HG03039 (cell line): ENCODE data around the gene EFTUD2.

ENCODE experiments used
- ATAC-seq: cut with Tn5 transposase; IDR thresholded peaks from one replicate; pipeline ENCODE4 v1.9.1; 2021; ENCODE audit warnings: mild to moderate bottlenecking, moderate library complexity; ENCODE audit not compliant: unreplicated experiment

EFTUD2 gene

DNA sequence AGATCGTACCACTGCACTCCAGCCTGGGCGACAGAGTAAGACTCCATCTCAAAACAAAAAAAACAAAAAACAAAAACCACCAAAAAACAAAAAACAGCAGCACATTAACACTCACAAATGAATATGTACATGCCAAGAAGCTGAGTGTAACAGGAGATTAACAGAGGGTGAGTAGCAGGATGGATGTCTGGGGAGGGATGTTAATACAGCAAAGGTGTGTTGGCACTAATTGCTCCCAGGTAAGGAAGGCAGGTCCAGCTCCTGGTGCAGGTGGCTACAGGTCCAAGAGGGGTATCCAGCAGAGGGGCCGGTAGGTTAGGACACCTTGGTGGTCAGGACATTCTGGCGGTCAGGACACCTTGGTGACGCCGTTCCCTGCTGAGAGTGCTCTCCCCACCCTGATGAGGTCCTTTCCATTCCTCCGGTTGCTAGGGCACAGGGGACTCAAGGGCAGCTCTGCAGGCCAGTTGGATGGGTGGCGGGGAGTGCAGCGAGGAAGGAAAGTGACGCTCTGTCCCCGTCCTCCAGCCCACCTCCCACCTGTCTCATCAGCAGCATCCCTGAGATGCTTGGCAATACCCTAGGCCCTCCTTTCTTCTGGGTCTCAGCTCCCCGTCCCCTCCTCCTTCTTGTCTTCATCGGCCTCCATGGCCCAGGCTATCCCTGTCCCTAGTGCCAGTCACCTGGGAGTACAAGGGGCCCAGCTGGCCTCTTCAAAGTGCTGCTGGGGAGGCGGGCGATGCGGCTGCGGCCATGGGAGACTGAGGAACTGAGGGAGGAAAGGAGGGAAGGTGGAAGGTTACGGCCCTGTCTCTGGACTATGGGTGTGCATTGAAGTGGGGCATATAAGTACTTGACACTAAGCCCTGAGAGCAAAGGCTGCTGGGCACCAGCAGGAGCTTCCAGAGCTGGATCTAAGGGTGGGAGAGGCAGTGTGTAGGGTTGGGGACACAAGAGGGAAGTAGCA lies 26.8 kb upstream of the EFTUD2 start:
- ATAC-seq = no peak

DNA sequence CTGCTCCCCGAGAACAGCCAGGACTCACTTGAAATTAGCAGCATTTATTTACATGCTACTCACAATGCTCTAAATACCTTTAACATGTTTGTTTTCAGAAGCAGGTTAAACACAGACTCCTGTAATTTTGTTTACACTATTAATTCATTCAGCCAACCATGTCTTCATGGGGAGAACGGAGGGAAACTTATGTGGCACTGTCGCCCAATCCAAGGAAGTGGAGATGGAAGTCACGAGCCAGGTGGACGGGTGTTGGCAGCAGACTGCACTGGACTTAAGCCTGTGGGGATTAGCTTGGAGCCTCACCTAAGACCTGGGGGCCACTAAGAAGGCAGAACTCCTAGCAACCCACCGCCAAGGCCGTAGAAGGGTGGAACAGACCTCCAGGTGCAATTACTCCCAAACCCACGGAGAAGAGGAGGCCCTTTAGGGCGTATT lies 24.9 kb upstream of the EFTUD2 start:
- ATAC-seq = no peak

DNA sequence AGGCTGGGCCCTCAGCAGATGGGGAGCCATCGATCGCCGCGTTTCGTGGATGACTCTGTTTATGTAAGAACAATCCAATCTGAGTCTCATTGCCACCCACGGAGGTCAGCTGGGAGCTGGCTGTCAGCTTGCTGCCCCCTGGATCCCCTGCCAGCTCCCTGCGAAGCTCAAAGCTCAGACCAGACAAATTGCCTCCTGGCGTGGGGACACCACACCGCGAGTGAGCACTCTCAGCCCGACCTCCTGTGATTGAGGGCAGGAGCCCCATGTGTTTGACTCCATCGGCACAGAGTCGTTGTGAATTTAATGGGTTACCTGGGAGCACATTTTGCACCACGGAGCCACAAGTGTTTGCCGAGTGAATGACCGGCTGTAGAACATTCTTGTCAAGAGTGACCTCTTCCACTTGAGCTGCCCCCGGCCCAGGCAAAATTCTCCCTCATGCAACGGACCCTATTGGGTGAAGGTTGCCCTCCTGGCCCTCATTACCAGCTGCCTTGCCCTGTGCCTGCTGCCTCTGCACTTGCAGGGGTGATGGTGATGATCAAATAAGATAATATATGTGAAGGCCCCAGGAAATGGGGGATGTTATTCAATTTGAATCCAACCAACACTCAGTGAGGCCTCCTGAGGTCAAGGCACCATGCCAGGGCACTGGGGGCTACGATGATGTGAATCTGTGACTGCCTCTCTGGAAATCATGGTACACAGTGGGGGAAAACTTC lies 23.7 kb upstream of the EFTUD2 start:
- no peak for ATAC-seq

DNA sequence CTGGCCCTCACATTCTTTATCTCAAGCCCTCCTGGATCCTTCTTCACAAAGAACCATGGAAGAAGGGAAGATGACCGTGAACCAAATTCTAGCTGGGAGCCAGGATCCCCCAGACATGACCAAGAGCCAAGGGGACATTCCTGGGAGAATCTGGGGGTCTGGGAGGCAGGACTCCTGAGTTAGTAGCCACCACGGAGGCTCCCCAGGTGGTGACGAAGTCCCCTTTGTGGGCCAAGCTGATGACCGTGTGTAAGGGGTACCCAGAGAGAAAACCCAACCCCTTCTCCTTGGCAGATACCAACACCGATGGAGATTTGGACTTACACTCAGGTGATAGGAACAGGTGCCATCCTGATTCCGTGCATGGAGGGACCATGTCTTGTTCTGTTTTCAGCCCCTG lies 22.9 kb upstream of the EFTUD2 start:
- no peak for ATAC-seq

DNA sequence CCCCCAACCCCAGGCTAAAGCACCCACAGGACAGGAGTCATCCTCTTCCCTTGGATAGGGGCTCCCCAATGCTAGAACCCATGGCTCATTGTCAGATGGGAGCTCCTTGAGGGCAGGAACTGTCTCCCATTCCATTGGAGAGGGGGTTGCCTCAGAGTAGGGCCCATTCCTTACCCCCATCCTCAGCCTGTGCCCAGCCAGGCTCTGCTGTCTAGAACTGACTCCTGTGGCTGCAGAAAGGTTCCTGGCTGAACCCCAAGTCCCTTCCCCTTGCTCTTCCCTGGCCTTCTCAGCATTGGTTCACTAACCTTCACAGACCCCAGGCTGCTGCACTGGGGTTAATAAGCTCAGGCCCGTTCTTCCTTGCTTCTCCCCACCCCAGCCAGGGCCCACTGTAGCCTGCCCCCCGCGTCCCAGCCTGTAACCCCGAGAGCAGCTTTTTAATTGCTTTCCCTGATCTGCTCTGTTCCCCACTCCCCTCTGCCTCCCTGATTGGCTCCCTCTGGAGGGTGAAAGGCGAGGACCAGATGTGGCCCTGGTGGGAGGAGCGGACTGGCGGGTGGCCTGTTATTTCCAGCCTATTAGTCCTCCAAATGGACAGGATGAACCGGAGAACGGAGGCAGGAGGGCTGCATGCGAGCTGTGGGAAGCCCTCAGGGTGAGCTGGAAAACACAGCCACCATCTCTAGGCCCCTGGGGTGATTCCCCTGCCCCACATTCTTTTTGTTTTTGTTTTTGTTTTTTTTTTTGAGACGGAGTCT lies 22.1 kb upstream of the EFTUD2 start:
- no peak for ATAC-seq

DNA sequence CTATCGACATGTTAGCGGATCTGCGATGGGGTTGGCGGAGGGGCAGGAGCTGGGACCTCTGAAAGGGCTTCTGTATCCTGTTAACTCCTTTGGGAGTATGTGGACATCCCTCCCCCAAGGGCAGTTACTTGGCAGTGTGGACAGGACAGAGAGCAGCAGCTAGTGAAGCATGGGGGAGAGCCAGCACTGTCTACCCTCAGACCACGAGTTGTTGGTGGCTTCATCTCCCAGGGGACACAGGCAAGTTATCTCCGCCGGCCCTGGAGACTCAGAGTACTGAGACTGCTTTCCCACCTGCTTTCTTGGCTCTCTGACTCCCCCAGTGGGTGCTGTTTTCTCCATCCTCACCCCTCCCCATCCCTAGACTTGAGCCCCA lies 21.3 kb upstream of the EFTUD2 start:
- no peak for ATAC-seq

DNA sequence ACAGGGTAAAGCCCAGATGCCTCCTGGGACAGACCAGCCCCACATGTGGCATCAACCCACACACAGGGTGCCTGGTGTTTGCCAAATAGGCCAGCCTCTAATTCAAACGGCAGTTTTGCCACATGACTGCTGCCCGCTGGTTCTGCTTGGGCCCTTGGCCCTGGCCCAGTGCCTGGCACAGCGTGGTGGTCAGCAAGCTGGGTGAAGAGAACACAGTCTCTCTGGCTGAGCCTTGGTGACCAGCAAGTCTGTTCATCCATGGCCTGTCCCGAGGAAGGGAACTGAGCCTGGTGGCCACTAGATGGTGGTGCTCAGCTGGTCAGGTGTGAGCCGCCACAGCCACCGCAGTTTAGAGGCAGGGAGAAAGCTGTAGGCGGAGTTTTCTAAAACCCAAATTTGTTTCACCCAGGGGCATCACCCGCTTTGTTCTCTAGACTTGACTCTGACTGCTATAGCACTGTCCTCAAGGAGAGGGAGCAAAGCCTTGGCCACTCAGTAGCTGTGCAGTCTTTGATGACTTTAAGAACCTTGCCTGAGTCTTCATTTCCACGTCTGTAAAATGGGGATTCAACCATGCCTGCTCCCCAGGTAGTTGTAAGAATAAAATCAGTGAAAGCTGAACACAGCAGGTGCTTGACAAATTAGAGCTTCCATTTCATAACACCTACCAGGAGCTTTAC lies 20.8 kb upstream of the EFTUD2 start:
- ATAC-seq = no peak

DNA sequence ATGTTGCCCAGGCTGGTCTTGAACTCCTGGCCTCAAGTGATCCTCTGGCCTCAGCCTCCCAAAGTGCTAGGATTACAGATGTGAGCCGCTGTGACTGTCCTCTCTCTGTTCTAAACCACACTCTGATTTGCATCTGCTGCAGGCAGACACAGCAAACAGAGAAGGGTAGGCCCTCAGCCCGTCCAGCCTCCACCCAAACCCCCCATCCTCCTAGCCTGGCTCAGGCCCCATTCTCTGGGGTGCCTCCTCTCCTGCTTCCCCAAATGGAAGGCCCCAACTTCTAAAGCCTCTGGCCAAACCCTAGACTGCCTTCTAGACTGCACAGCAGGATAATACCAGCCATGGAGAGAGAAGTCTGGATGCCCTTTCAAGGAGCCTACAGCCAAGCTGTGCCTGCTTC lies 20.2 kb upstream of the EFTUD2 start:
- ATAC-seq = no peak

DNA sequence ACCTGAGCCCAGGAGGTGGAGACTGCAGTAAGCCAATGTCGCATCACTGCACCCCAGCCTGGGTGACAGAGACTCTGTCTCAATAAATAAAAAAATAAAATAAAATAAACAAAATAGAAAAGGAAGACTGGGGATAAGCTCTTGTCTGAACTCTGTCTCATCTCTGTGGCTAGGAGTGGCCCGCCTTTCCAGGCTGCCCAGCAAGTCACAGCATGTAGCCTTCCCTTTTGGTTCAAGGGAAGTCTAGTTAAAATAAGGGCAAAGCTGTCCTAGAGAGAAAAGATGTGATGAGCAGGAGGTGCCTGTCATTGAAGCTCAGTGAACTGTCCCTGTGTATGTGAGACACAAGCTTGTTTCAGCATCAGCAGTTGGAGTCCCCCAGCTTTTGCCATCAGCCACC lies 18.8 kb upstream of the EFTUD2 start:
- no peak for ATAC-seq

DNA sequence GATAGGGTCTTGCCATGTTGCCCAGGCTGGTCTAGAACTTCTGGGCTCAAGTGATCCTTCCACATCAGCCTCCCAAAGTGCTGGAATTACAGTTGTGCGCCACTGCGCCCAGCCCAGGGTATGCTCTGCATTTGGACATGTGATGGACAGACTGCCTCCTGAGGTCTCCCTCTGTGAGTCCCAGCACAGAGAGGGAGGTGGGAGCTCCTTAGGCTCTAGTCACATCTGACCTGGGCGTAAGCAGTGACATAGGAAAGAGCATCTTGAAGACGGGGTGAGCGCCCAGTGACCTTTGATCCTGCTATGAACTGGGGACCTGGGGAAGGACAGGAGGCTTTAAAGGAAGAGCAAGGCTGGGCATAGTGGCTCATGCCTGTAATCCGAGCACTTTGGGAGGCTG lies 18.2 kb upstream of the EFTUD2 start:
- ATAC-seq = no peak

DNA sequence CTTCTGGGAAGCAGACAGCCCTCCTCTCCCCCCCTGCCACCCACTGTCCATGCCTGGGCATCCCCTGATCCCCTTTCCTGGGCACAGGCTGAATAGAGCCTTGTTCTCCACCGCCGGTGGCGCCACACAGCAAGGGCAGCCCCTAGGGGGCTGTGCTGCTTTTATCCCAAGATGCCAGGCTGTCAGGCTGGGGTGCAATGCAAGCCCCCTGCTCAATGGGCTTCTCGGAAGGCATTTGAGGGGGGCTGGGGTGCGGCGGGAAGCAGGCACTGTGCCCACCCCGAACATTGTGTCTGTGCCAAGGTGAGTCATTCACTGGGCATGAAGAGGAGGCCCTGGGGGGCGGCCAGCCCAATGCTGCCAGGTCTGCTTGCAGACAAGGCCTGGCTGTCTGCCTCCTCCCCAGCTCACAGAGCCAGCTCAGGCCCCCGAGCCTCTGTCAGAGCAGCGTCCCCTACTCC lies 17.6 kb upstream of the EFTUD2 start:
- ATAC-seq = no peak

DNA sequence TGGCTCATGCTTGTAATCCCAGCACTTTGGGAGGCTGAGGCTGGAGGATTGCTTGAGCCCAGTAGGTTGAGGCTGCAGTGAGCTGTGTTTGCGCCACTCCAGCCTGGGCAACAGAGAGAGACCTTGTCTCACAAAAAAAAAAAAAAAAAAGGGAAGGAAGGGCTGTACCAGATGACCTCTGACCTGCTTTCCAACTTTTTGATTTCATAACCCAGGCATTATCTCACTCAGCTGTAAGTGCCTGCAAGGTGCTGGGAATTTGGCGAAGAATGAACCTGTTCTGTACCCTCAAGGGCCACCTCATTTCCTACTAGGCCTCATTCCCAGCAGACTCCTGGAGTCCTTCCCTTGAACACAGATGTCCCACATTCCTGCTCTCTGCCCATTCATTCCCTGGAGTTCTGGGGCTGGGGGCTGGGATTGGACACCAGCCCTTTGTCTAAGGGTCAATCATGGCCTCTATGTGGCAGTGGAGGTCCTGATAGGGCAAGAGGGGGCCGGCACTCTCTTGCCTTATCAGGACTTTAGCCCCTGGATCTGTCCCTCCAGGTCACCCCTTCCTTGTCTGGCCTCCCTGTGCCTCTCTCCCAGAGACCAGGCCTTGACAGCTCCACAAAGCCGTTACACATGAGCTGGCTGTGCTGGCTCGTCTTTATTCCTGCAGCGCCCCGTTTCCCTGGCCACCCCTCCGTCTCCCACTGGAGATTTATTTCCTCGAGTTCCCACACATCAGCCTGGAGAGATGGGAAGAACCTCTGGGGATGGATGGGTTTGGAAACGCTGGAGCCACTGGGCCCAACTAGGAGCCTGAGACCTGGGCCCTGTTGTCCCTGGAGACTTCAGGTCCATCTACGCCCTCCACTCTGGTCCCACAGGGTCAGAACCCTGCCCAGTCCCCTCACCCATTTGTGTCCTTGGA lies 16.9 kb upstream of the EFTUD2 start:
- ATAC-seq = no peak

DNA sequence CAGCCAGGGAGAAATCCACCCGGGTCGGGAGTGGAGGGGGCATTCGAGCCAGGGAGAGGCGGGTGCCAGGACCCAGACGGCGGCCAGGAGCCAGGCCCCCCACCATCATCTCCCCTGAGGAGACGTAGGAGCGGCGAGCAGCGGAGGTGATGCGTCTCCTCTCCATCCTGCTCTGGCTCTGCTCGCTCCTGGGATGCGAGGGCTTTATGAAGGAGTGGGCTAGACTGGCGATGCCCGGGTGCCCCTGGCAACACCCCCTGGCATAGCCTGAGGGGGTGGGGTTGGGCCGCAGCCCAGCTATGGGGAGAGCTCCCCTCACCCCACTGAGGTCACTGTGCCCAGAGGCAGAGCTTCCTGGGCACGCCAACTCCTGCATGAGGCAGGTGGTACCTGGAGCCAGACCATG lies 16.1 kb upstream of the EFTUD2 start, which contains the start of gene GFAP:
TSS of gene GFAP (minus strand) at position 180 of the 406 bp plus-strand sequence. CDS start at position 166, 14 bp downstream.
- ATAC-seq = no peak

DNA sequence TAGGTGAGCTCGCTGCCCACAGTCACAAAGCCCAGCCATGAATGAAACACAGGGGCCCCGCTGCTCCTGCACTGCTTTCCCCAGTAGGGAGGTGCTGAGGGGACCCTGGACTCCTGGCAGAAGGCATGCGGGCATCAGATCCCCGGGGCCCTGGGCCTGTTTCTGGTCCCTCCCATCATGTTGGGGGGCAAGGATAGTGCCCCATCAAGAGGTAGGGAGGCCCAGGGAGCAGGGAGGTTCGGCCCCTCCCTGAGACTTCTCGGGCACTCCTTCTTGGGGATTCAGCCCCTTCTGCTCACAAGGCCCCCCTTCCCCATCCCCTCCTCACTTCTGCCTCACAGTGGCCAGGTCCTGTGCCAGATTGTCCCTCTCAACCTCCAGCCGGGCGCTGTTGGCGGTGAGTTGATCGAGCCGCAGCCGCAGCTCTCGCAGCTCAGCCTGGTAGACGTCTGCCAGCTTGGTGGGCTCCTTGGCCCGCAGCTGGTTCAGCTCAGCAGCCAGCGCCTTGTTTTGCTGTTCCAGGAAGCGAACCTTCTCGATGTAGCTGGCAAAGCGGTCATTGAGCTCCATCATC lies 15.5 kb upstream of the EFTUD2 start:
- no peak for ATAC-seq

DNA sequence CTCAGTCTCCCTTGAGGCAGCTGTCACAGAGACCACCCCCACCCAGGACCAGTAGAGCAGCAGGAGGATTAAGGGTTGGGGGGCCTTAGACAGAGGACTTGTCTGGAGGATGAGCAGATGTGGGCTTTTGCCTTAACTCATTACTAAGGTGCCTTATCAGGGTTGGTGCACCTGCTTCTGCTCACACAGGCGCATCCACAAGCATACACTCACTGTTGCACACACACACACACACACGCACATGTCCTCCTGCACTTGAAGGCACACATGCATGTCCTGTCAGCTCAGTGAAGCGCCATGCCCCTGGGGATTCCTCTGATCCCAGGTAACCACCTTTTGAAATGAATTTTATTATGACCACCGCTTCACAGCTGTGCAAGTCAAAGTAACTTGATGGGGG lies 14.9 kb upstream of the EFTUD2 start:
- no peak for ATAC-seq

DNA sequence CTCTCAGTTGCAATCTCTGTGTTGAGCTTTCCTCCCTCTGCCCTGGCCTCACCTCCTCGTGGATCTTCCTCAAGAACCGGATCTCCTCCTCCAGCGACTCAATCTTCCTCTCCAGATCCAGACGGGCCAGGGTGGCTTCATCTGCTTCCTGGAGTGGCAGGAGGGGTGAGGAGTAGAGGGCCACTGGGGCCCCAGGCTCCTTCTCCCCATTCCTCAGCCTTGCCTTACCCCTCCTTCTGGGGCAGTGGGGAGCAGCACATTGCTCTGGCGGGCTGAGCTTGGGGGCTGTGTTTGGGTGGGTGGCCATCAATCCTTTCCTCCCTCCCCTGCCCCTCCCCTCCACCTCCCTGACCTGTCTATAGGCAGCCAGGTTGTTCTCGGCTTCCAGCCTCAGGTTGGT lies 14.4 kb upstream of the EFTUD2 start:
- no peak for ATAC-seq

DNA sequence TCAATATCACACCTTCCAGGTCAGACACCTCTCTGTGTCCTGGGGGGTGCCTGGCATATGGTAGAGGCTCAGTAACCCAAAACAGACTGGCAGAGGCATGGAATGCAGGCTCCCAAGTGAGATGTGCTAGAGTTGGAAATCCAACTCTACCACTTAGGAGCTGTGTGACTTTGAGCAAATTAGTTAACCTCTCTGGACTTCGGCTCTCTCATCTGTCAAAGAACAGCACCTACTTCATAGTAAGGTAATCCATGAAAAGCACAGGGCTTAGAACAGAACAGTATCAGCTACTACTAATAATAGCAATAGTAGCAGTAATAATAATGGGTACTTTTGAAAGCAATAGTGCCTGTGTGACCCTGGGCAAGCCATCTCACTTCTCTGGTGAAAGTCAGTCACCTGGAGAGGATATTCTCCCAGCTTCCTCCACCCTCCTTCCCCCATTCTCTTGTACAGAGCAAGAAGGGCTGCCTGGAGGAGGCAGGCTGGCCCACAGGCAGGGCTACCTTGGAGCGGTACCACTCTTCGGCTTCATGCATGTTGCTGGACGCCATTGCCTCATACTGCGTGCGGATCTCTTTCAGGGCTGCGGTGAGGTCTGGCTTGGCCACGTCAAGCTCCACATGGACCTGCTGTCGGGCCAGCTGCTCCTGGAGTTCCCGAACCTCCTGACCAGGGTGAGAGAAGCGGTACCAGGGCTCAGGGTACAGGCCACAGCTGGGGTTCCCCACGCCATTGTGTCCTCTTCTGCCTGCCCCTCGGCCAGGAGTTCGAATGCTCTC lies 13.7 kb upstream of the EFTUD2 start:
- ATAC-seq = no peak
